Upper lobe of right lung (tissue), 1 donor: ENCODE results near the gene OSM. TPM values are rescaled to one million over a fixed set of nuclear protein-coding genes. Genes with fewer than 3 reads are reported as not detected.

Experiments used
- ATAC-seq: fragments of 200-7000 bp; cut with Tn5 transposase; one replicate; pipeline ENCODE4 v1.9.1; 2020; ENCODE audit warnings: mild to moderate bottlenecking, moderate library complexity
- DNase-seq: peaks from one replicate; pipeline ENCODE4 v3.0.0-alpha.2; 2020
- H3K27ac ChIP-seq: fragments of 200-600 bp; one replicate; pipeline ENCODE4 v1.8.0; 2022
- H3K27me3 ChIP-seq: fragments of 200-600 bp; one replicate; pipeline ENCODE4 v1.8.0; 2022; ENCODE audit warnings: mild to moderate bottlenecking
- H3K36me3 ChIP-seq: fragments of 200-600 bp; one replicate; pipeline ENCODE4 v1.8.0; 2022
- H3K4me1 ChIP-seq: fragments of 200-600 bp; one replicate; pipeline ENCODE4 v1.8.0; 2022
- H3K4me3 ChIP-seq: fragments of 200-600 bp; one replicate; pipeline ENCODE4 v1.8.0; 2022; ENCODE audit warnings: mild to moderate bottlenecking
- H3K9me3 ChIP-seq: fragments of 200-600 bp; one replicate; pipeline ENCODE4 v1.8.0; 2022
- intact Hi-C: fragments of 100-400 bp; cut with DNase I; formaldehyde crosslinking; loops from one replicate; pipeline ENCODE4 v1.11.0; 2022
- total RNA-seq: library from RNA; stranded (reverse); fragmentation: NEBNext Ultra II Directional; extraction: Animal tissue kit (Norgen Biotek cat#: 25700); gene quantifications from one replicate; pipeline ENCODE4 v1.2.1, GENCODE V29; 2021
- TF ChIP-seq, protein P1 (sequence below): fragments of 200-600 bp; IDR thresholded peaks from one replicate; pipeline ENCODE4 v1.8.0; 2022; ENCODE audit warnings: antibody characterized with exemption
- donor health status: DM: no; HTN: yes; CAD: no; lungs with severe emphysema.

The OSM gene
- total RNA-seq, 1 donor from 2014 or later = 1.6 TPM

DNA sequence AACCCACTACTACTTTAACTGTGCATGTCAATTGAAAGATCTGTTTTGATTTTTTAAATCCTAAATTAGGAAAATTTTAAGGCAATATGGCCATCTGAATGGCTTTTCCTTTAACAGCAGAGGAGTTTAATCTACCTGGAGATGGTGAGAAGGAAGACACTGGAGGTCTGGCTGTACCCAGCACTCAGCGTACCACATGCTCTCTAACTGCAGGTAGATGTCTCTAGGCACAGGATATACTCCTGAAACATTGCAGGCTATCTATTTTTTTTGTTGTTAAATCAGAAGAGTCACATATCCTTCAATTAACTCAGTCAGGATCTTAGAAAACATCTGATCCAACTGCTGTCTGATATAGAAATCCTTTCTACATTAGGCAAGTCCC, 40.0 kb upstream of the OSM start:
- intact Hi-C loops = no loop called here
- peaks cover 2% of the 10 kb centered on the region for H3K36me3 ChIP-seq
- H3K27me3 ChIP-seq = no peaks in the 10 kb centered on the region
- TF ChIP-seq, protein P1, sequence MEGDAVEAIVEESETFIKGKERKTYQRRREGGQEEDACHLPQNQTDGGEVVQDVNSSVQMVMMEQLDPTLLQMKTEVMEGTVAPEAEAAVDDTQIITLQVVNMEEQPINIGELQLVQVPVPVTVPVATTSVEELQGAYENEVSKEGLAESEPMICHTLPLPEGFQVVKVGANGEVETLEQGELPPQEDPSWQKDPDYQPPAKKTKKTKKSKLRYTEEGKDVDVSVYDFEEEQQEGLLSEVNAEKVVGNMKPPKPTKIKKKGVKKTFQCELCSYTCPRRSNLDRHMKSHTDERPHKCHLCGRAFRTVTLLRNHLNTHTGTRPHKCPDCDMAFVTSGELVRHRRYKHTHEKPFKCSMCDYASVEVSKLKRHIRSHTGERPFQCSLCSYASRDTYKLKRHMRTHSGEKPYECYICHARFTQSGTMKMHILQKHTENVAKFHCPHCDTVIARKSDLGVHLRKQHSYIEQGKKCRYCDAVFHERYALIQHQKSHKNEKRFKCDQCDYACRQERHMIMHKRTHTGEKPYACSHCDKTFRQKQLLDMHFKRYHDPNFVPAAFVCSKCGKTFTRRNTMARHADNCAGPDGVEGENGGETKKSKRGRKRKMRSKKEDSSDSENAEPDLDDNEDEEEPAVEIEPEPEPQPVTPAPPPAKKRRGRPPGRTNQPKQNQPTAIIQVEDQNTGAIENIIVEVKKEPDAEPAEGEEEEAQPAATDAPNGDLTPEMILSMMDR = no peak
- no peaks in the 10 kb centered on the region for H3K9me3 ChIP-seq
- peak overlapping the region; percentile 89 for H3K27ac ChIP-seq
- DNase-seq (no peak), ATAC-seq (no peak)
- H3K4me1 ChIP-seq = peaks cover 99% of the 10 kb centered on the region
- no peak overlapping the region for H3K4me3 ChIP-seq

DNA sequence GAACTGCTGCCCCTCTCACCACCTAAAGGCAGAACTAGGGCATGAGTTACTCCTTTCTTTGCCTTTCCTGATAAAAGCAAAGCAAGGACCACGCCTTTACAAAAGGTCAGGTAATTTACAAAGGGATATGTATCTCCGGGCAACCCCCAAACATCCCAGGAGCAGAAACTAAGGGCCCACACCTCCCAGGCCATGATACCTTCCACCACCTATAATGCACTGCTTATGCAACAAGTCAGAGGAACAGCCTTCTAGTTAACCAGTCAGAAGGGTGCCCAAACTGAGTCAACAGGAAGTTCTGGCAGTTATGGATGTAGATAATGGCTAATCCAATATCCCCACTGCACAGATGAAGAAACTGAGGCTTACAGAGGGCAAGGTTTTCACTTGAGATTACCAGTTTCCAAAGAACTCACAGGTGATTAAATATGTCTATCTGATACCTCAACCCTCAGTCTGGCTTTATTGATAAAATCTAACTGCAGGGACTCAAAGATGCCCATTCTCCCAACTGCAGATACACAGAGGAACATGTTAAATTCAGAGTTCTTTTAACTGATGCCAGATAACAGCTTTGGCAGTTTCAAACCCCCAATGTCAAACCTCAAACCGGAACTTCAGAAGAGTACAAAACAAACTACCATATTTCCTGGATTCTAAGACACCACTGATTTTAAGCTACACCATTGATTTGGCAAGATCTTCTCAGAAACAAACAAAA, 39.4 kb upstream of the OSM start:
- H3K4me1 ChIP-seq = peaks cover 99% of the 10 kb centered on the region
- H3K27me3 ChIP-seq = no peaks in the 10 kb centered on the region
- intact Hi-C loops = no loop called here
- H3K4me3 ChIP-seq = peak overlapping the region; percentile 18
- H3K36me3 ChIP-seq = peaks cover 7% of the 10 kb centered on the region
- H3K27ac ChIP-seq = peak overlapping the region; percentile 89
- TF ChIP-seq, protein P1 = no peak
- ATAC-seq (no peak), DNase-seq (no peak)
- H3K9me3 ChIP-seq = no peaks in the 10 kb centered on the region

DNA sequence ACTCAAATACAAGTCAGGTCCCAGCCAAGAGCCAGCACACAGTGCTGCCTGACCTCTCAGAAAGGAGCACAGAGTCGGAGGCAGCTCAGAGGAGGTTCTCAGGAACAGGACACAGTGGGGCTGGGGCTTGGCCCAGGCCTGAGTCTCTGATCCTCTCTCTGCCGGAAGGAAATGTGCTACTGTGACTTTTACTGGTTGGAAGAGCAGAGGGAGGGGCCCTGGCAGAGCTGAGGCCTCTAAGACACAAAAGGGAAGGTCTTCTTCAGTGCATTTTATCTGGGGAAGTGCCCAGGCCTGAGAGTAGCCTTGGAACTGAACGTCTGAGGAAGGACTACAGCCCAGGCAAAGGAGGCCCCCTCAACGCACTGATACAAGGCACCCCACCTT, 38.9 kb upstream of the OSM start:
- intact Hi-C loops = no loop called here
- Histone ChIP-seq H3K9me3 (no peaks in the 10 kb centered on the region), H3K27ac (peak overlapping the region; percentile 89), H3K36me3 (peaks cover 13% of the 10 kb centered on the region), H3K27me3 (no peaks in the 10 kb centered on the region), H3K4me1 (peaks cover 99% of the 10 kb centered on the region), H3K4me3 (peak overlapping the region; percentile 18)
- DNase-seq = peak; percentile 70
- peak; percentile 62 for ATAC-seq
- TF ChIP-seq, protein P1 = no peak

DNA sequence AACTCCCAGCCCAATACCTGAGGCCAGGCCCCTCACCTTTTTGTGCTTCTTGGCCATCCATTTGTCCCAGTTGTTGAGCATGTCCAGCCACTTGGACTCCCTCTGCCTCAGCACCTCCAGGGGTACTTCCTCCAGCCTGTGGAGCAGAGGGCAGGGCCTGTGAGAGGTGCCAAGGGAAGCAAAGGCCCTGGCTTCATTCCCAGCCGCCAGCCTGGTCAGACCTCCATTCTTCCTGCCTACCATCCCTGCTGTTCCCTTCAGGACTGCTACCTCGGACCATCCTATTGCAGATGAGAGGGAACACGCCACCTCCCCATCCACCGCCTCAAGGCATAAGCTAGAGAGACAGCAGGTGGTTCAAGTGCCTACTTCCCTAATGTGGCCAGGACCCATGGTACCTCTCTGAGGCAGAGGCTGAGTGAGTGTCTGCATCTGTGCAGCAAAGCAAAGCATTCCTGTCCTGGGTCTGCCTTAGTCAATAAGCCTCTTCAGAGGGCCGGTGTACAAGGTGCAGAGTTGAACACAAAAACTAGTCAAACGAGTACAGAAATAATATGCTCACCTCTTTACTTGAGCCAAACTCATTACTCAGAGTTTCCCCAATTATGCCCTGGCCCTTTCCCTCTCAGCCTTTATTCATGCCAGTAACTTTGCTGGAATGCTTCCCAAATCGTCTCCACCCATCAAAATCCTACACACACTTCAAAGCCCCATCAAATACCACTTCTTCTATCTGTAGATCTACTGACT, 38.0 kb upstream of the OSM start:
- Histone ChIP-seq H3K36me3 (peaks cover 19% of the 10 kb centered on the region), H3K27ac (peak overlapping the region; percentile 89), H3K4me1 (peaks cover 92% of the 10 kb centered on the region), H3K27me3 (no peaks in the 10 kb centered on the region), H3K9me3 (no peaks in the 10 kb centered on the region), H3K4me3 (peak overlapping the region; percentile 18)
- DNase-seq (peak; percentile 70), ATAC-seq (peak; percentile 68)
- intact Hi-C loops = no loop called here
- TF ChIP-seq, protein P1 = no peak

DNA sequence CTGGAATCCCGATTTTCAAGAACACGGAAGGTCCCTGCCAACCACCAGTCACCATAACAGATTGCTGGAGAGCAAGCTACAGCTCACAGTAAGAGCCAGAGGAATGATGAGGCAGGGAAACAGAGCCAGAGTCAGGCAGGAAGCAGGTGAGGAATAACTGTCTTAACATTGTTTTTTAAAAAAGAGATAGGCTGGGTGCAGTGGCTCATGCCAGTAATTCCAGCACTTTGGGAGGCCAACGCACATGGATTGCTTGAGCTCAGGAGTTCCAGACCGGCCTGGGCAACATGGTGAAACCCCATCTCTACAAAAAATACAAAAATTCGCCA, 36.1 kb upstream of the OSM start:
- no peak for ATAC-seq

More for the DNA sequence above, 36.1 kb upstream of the OSM start:
- H3K4me3 ChIP-seq = no peak overlapping the region
- intact Hi-C loops = no loop called here
- no peaks in the 10 kb centered on the region for H3K27me3 ChIP-seq
- TF ChIP-seq, protein P1 = no peak
- no peaks in the 10 kb centered on the region for H3K9me3 ChIP-seq
- H3K4me1 ChIP-seq = peaks cover 75% of the 10 kb centered on the region
- no peak for DNase-seq
- peak overlapping the region; percentile 89 for H3K27ac ChIP-seq
- H3K36me3 ChIP-seq = peaks cover 38% of the 10 kb centered on the region
